GM21381 (cell line): Measurements from ENCODE around the gene TRDMT1.

Experiments used
- ATAC-seq: cut with Tn5 transposase; IDR thresholded peaks from one replicate; pipeline ENCODE4 v1.9.1; 2021; ENCODE audit warnings: mild to moderate bottlenecking, moderate library complexity; ENCODE audit not compliant: unreplicated experiment

TRDMT1 gene

DNA sequence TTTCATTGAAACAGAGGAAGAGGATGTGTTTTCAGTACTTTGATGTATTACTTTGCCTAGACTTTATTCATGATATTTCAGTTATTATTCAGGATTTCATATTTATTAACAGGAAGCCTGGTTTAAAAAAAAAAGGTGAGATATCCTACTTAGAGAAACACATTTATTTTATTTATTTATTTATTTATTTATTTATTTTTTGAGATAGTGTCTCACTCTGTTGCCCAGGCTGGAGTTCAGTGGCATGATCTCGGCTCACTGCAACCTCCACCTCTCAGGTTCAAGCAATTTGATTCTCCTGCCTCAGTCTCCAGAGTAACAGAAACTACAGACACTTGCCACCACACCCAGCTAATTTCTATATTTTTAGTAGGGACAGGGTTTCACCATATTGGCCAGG, 24.5 kb downstream of the TRDMT1 start:
- no peak for ATAC-seq

DNA sequence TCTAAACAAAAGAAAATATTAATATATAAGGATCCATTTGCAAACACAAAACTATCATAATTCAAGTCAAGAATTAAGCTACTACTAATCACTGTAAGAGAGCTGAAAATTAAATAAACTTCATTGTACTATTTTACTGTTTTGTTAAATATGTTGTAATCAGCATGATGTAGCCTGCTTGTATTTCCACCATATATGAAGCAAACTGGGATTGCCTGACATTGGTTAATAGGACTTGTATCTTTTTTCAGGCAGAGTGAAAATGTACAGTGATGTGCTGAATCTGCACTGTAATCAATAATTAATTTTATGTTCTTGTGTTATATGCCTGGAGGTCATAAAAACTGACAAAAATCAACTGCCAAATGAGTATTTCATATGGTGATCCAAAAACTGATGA, 25.4 kb downstream of the TRDMT1 start:
- no peak for ATAC-seq

DNA sequence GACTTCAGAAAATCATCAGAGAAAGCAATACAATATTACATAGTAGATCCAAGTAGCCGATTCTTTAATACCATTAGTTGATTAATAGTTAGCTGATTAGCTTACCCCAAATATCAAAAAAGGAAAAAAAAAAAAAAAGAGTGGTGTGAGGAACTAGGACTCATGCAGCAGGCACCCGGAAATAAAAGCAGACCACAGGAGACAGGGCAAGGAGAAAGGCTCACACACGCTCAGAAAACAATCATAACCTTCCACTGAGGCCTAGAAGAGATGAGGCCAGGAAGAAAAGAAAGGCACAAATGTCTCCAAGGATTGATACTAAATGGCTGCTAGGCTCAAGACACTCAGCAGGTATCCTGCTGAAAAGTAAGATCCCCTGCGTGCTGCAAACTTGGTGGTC, 25.9 kb downstream of the TRDMT1 start:
- no peak for ATAC-seq

DNA sequence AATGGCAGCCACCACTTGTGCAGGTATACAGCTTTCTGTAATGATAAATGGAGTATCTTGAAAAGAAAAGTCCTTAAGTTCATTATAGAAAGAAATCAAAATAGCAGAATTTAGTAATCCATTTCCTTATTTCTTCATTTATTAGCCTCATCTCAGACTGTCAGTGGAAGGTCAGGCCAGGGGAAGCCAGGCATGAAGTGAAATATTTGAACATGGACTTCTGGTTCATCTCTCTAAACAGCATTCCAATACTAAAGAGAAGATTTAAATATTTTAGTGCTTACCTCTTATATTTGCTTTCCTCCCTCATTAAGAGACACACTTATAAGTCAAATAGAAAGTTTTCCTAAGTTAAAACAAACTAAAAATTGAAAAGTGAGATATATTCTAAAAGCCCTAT, 26.8 kb downstream of the TRDMT1 start:
- no peak for ATAC-seq

DNA sequence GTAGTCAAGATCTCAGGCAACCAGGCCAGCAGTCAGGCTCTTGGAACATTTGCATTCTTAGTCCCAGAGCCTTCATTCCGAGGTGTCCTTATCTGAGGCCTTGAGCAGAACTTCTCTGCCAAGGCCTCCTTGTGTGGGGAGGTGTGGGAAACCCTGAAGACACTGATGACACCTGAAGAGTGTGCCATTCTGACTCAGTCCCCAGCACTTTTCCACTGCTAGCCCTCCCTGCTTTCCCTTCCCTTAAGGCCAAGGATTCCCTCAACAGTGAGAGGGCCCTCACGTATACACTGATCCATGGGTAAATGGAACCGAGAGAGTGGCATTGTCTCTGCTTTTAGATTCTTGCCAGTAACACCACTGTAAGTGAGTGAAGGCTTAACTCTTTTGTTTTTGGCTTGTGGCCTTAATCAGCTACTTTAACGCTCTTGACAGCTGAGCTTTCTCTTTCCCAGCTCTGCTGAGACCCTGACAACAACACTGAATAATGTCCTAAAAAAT, 30.3 kb downstream of the TRDMT1 start:
- no peak for ATAC-seq

DNA sequence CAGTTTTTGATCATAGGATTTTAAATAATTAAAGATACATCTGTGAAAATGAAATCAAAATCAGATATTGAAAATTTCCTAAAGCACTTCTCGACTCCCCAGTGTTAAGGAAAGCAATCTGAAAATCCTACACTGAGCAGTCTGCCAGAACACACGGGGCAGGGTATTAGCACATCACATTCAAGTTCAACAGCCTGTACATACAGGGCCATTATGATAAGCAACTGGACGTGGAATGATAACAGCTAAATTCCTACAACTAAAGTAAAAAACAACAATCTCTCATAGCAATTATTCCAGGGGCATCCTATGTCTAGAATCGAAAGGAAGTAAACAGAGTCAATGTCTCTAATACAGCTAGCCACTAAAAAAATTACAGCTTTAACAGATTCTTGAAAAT, 31.7 kb downstream of the TRDMT1 start:
- no peak for ATAC-seq

DNA sequence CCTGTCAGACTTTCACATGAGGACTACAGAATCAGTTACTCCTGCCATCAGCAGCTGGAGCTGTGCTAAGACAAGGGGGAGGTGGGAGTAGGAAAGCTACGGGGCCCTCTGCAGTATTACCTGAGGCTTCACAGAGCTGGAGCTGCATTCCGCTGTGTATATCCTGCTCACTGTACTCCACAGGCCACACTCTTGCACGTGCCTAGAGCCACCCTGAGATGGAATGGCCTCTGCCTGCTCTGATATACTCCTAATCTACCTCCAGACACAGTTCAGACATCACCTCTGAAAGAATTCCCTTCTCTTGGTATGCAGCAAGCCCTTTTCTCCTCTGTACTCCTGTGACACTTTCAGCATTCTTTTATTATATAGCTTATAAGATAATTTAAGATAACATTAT, 34.8 kb downstream of the TRDMT1 start:
- ATAC-seq, result no peak

DNA sequence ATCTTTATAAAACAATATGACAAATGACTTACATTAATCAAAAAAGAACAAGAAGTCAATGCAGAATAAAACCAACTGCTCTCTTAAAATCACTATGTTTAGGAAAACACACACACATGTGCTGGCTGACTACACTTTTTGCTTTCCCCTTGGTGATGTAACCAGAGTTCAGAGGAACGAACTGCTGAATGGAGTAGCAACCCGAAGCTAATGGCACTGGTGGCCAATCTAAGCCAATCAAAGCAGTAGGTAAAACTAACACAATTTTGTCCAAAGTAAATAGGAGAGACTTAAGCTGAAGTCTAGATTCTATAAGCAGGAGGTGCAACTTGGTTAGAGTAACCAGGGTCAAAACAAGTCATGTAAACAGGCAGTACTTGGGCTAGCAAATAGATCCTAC, 38.6 kb downstream of the TRDMT1 start:
- ATAC-seq, result no peak

DNA sequence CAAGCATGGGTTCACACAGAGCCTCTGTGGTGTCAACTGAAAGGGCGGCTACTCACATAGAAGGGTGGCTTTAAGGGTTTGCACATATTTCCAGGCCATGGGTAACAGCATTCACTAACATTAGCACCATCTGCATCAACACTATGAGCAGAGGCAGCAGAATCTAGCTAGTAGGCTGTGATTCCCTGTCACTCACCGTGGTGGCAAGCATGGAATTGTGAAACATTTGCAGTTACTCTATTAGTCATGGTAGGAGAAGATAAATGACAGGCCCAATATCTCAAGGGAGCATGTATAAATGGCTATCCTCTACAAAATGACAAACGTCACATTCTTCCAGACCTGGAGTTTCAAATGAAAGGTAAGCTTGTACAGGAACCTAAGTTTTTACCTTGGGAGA, 39.7 kb downstream of the TRDMT1 start:
- ATAC-seq, result no peak

DNA sequence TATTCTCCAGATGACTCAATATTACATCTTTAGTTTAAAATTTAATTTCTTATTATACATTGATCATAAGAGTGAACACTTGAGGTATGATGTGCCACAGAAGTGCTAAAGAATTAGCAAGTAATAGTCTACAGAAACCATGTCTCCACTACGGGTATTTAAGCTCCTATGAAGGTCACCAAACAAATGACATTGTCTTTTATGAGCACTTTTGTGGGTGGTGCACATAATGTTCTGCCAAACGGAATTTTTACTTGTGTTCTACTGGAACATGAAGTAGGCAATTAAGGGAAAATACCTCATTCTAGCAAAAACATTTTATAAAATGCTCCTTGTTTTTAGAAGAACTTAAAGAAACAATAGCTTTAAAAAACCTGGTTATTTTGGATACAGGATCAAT, 44.4 kb downstream of the TRDMT1 start:
- ATAC-seq, result no peak

DNA sequence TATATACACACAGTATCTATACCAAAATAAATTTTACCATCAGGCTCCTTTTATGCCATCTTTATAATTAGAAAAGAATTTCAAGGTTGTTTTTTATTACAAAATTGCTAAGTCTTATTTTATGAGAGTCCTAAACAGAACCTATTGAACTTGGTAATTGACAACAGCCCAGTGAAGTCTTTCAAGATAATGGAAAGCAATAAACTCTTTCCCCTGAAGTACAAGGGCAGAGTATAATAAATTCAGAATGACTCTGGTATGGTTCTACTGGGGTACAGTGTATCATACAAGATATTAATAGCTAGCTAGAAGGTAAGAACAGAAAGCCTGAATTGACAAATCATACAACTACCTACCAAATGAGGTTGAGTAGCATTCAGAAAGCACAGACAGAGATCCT, 45.6 kb downstream of the TRDMT1 start:
- ATAC-seq, result no peak

DNA sequence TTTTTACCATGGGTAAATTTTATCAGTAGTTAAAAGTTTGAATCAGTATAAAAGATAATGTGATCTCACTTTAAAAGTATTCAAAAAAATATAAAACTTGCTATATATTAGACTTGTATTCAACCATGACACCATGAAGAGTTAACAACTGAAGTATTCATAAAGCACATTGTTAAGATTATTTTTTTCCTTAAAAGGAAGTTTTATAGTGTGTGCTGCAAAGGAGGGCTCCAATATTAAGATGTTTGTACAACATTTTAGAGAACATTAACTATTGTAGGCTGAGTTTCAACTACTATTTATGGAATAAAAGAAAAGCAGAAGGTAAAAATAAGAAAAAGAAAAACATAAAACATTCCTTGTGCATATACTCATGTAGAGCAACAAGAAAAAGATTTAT, 47.4 kb downstream of the TRDMT1 start:
- ATAC-seq, result no peak

DNA sequence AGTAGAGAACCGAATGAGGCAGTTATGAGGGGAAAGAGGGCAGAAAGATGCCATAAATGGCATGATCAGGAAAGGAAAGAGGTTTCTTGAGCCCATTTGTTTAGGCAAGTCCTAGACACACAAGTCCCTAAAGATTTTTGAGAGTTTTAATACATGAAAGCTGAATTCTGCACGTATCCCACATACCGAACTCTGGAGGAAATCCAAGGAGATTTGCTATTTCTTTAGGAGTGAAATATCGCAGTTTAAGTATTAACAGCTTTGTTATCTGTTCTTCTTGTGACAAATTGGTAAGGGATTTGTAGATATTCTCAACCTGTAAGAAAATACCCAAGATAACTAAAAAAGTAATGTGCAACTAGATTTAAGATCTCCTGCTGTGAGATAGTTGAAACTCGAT, 48.2 kb downstream of the TRDMT1 start:
- no peak for ATAC-seq

DNA sequence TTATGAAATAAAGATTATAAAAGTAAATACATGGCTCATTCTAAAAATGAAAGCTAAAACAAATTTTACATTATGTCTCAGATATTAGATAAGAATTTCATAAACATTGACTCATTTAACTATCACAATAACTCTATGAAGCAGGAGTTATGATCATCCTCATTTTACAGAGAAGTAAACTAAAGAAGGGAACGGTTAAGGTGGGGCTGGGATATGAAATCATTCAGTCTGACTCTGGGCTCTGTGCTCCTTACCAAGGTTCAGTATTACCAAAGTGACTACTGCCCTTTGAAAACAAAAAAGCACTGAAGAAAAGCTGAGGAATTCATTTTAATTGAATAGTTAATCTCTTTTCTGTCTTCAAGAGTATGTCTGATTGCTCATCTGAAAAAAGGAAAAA, 49.8 kb downstream of the TRDMT1 start:
- no peak for ATAC-seq

DNA sequence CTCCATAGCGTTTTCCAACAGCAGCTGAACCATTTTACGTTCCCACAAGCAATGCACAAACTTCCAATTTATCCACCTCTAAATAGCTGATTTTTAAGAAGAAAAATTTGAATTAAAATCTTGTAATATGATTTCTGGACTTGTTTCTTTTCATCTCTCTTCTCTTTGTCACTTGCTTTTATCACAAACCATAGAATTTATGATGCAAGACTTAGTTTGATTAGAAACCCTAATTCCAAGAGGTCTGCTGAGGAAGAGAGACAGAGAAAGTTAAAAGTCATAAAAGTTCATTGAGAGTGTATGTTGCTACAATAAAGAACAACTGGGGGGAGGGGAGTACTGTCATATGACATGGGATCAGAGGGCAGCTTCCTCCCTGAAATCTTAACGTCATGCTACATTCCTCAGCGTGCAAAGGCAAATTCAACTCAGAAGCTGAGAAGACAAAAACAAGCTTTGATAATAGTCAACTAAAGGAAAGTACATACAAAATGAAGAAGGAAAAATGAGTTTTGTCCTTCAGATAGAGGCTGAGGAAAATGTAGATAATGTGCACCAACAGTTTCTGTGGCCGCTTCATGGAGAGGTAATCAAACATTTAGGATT, 53.5 kb downstream of the TRDMT1 start:
- ATAC-seq, result no peak

DNA sequence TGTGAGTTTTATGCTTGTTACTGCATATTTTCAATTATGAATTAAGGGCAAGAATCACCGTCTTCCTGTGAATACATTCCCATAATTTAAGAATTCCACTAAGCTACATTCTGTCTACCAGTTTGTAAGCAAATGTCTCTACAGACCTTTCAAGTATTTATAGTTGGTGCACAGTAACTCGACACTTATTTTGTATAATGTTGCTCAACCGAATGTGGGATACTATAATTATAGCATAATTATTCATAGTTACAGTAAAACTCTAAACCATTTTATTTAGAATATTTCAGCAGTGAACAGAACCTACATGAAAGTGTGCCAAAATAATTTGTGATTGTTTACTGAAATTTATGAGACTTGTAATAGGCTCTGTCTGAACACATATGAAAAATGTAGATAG, 54.6 kb downstream of the TRDMT1 start:
- ATAC-seq, result no peak

DNA sequence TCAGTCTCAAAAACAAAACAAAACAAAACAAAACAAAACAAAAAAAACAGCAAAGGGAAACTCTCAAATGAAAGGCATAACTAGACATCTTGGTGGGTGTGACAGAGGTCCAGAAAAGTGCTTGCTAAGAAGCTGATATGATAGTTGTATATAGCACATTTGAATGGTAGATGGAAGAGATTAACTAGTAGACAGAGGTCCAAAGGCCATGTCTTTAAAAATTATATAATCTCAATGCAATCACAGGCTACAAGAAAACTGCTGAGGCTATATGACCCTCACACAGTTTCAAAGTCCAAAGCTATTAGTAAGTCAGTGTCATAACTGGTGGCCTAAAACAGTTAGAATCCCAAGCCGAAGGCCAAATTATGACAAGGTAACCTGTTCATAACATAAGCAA, 56.2 kb downstream of the TRDMT1 start:
- ATAC-seq, result no peak

DNA sequence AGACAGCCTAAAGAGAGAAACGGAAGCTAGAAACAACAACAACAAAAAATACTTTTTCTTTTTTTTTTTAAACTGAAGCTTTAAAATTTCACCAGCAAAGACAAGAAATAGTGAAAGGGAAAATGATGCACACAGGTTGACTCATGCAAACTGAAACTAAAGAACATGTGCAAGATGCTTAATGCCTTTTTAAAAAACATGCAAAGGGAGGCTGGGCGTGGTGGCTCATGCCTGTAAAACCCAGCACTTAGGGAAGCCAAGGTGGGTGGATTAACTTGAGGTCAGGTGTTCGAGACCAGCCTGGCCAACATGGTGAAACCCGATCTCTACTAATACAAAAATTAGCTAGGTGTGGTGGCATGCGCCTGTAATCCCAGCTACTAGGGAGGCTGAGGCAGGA, 56.7 kb downstream of the TRDMT1 start:
- ATAC-seq, result no peak

DNA sequence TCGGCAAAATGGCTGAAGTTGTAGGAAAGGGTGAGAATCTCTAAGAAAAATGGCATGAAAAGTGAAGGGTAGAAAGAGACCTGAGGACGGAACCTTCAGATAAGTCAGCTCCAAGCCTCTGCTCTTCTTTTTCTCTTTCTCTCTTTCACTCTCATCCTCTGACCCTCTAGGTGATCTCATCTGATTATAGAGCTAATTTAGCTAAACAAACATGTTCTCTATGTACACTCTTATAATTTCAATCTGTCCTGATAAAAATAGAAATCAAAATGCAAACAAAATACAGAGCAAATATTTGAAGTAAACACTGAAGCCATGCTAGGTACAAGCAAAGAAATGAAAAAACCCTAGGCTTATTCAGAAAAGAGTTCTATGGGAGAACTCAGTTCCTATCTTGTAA, 57.4 kb downstream of the TRDMT1 start:
- no peak for ATAC-seq

DNA sequence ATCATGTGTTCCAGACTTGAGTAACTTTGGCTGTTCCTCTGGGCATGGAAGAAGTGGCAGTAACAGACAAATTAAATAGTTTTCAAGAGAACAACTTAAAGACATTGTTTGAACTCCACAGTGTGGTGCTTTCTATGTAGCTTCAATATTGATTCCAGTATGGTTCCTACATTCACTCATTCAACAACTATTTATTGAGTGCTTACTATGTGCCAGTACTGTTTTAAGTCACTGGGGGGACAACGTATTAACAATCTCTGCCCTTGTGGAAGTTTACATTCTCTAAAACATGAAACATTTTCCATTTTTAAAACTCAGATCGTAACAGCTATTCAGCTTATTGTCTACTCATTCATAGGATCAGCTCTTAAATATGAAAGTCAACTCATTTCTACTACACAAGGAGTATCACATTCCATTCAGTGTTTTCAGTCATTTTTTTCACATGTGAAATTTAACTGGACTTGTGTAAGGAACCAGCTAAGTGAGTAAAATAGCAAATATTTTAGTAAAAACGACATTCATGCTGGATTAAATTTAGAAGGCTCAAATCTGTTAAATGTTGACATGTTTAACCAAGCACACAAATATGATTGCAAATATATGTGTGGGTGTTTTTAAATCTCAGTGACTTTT, 58.3 kb downstream of the TRDMT1 start:
- ATAC-seq, result no peak

DNA sequence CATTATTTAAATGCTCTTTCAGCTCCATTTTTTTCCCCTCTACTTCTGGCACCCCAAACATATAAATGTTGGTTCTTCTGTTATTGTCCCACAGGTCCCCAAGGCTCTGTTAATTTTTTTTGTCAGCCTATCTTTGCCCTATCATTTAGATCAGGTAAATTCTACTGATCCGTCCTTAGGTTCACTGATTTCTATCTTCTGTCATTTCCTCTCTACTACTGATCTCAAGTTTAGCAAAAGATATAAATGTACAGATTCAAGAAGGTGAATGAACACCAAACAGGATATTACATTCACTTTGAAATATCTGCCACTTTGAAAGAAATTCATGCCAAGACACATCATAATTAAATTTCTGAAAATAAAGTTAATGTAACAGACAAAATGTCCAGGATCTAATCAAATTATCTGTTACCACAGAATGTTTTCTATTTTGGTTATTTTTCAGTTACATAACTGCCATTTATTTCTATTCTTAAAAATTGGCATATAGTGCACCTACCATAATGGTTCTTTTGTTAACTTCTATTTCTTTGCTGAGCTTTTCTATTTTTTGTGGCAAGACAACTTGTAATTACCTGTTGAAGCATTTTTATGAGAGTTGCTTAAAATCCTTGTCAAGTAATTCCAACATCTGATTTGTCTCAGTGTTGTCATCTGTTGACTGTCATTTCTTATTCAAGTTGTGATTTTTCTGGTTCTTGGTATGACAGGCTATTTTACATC, 59.8 kb downstream of the TRDMT1 start:
- ATAC-seq, result no peak

DNA sequence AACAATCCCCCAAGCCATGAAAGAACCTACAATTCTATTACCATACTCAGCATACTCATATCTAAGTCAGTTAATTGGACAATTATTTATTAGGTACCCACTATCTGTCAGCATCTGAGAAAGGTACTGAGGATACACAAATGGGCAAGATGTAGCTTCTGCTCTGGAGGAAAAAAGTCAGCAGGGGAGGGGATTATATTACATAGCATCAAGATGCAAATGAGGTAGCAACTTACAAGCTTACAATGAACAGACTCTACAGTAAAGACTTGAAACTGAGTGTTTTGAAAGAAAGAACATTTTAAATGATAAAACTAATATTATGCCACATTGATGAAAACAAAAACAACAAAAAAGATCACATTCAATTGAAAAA, 61.1 kb downstream of the TRDMT1 start:
- no peak for ATAC-seq
